ENCODE data around the gene MIOX. TPM values are rescaled to one million over a fixed set of nuclear protein-coding genes. Genes with fewer than 3 reads are reported as not detected.

Gene MIOX
- total and polyA plus RNA-seq, 9 of the 15 experiments (the other 6 are each of a cell fraction or from before 2014, with no cell fraction given), result 0.08 TPM; not detected in 8

DNA sequence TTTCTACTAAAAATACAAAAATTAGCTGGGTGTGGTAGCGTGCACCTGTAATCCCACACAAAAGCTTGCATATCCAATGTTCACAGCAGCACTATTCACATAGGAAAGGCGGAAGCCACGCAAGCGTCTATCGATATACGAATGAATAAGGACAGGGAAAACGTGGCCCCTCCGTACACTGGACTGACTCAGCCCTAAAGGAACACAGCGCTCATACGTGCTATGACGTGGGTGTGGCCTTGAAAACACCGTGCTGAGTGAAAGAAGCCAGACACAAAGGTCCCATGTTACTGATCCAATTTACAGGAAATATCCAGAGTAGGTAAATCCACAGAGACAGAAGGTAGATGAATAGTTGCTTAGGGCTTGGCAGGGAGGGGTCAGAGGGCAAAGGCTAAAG, 13.8 kb downstream of the MIOX start:
- H3K79me2 ChIP-seq (ENCODE audit: control insufficient read depth, insufficient read depth, low read length), result no peaks in the 10 kb centered on the region
- FAIRE-seq (no peak), DNase-seq (ENCODE audit: extremely low read depth in 1 of 4, low spot score in 3 of 4) (no peak), ATAC-seq (no peak)
- no peaks in the 10 kb centered on the region for H3K9me1 ChIP-seq (ENCODE audit: control insufficient read depth, insufficient read depth, low read length)
- CTCF ChIA-PET (ENCODE audit: low intra/inter-chr PET ratio), result no interaction called here
- H3K36me3 ChIP-seq (ENCODE audit: control insufficient read depth, insufficient read depth, low read length), result peaks cover 17% of the 10 kb centered on the region; the same call in 1 of the 3 replicates
- H3K9ac ChIP-seq (ENCODE audit: insufficient read depth in 1 of 2, low read depth in 2 of 2, low read length in 2 of 2), result no peak overlapping the region
- no peaks in the 10 kb centered on the region for H3K27me3 ChIP-seq (ENCODE audit: control insufficient read depth in 2 of 2, insufficient read depth in 2 of 2, low read length in 2 of 2)
- peaks cover 3 to 26% of the 10 kb centered on the region in 2 experiments; a peak in 3 of 5 replicates for H3K4me1 ChIP-seq (replicated peaks in 1 of 2; ENCODE audit: control insufficient read depth in 2 of 2, insufficient read depth in 2 of 2, low read length in 2 of 2)
- POLR2A ChIA-PET, result interaction anchor here (0.6 kb wide), 1 partner anchor 72 kb away, joined by 3 read pairs; no protein-coding TSS in a partner anchor
- WGBS (ENCODE audit: insufficient coverage, low coverage, missing lambda C conversion rate), result 87% methylated on average over 12 of the region's 12 CpGs
- no peak overlapping the region for H2AFZ ChIP-seq (ENCODE audit: low read depth, low read length)
- 0 out of 2 replicates have a peak, but pooled peaks cover 1% of the 10 kb centered on the region for H3K9me3 ChIP-seq (replicated peaks; ENCODE audit: control insufficient read depth, insufficient read depth, low read depth, low read length)
- TF ChIP-seq ILF3 (IDR thresholded peaks at IDR 0.05; ENCODE audit: borderline replicate concordance), result no peak
- TF ChIP-seq NR2C1 (IDR thresholded peaks at IDR 0.05), result peak; percentile 51
- peak; percentile 43; the same call in 1 of the 2 replicates for TF ChIP-seq NR2C1 (tag; IDR thresholded peaks at IDR 0.05)
- H3K4me2 ChIP-seq (ENCODE audit: insufficient read depth, low read length), result no peak overlapping the region
- in situ Hi-C loops (cut with MboI), result no loop called here
- intact Hi-C loops (cut with micrococcal nuclease), result no loop called here
- BruUV-seq (replicated peaks), result no TSS peak
- no peak overlapping the region for H3K4me3 ChIP-seq
- no peak overlapping the region for H3K27ac ChIP-seq (ENCODE audit: extremely low read depth, low read depth, low read length)
- H4K20me1 ChIP-seq (replicated peaks; ENCODE audit: control insufficient read depth, insufficient read depth, low read length), result no peaks in the 10 kb centered on the region

GRCh38 chr22:50502096-50502495, 15.4 kb downstream of the MIOX start:
- H3K4me3 ChIP-seq, result no peak overlapping the region
- CTCF ChIA-PET (ENCODE audit: low intra/inter-chr PET ratio), result no interaction called here
- no peak overlapping the region; a peak in 1 of 4 replicates for H3K9ac ChIP-seq (ENCODE audit: insufficient read depth in 1 of 2, low read depth in 2 of 2, low read length in 2 of 2)
- H2AFZ ChIP-seq (ENCODE audit: low read depth, low read length), result no peak overlapping the region
- DNase-seq (ENCODE audit: extremely low read depth in 1 of 4, low spot score in 3 of 4) (no peak), FAIRE-seq (no peak), ATAC-seq (no peak)
- no peak overlapping the region for H3K27ac ChIP-seq (ENCODE audit: extremely low read depth, low read depth, low read length)
- H3K4me2 ChIP-seq (ENCODE audit: insufficient read depth, low read length), result no peak overlapping the region
- H3K4me1 ChIP-seq (replicated peaks in 1 of 2; ENCODE audit: control insufficient read depth in 2 of 2, insufficient read depth in 2 of 2, low read length in 2 of 2), result peaks cover 3 to 43% of the 10 kb centered on the region in 2 experiments; a peak in 3 of 5 replicates
- no peaks in the 10 kb centered on the region for H3K9me1 ChIP-seq (ENCODE audit: control insufficient read depth, insufficient read depth, low read length)
- POLR2A ChIA-PET, result no interaction called here
- in situ Hi-C loops (cut with MboI) (no loop called here), intact Hi-C loops (cut with micrococcal nuclease) (no loop called here)
- 84% methylated on average over 5 of the region's 6 CpGs for WGBS (ENCODE audit: insufficient coverage, low coverage, missing lambda C conversion rate)
- no peaks in the 10 kb centered on the region for H4K20me1 ChIP-seq (replicated peaks; ENCODE audit: control insufficient read depth, insufficient read depth, low read length)
- H3K36me3 ChIP-seq (ENCODE audit: control insufficient read depth, insufficient read depth, low read length), result peaks cover 22% of the 10 kb centered on the region; the same call in 1 of the 3 replicates
- peaks cover 8% of the 10 kb centered on the region for H3K79me2 ChIP-seq (ENCODE audit: control insufficient read depth, insufficient read depth, low read length)
- H3K9me3 ChIP-seq (replicated peaks; ENCODE audit: control insufficient read depth, insufficient read depth, low read depth, low read length), result 0 out of 2 replicates have a peak, but pooled peaks cover 1% of the 10 kb centered on the region
- TF ChIP-seq ZBTB7A (IDR thresholded peaks at IDR 0.05; ENCODE audit: borderline replicate concordance, control insufficient read depth, low read depth, low read length) (no peak), ZC3H4 (CRISPR knock-in tag; IDR thresholded peaks at IDR 0.05; ENCODE audit: borderline replicate concordance) (no peak), IFI16 (CRISPR knock-in tag; IDR thresholded peaks at IDR 0.05) (no peak), GTF2F1 (IDR thresholded peaks at IDR 0.05; ENCODE audit: low read depth, low read length) (no peak), SIX5 (IDR thresholded peaks at IDR 0.05; ENCODE audit: borderline replicate concordance in 1 of 2, insufficient read depth in 1 of 2, low read depth in 1 of 2, low read length in 2 of 2) (no peak), GABPB2 (CRISPR knock-in tag; conservative IDR thresholded peaks at IDR 0.05) (no peak), RBM34 (IDR thresholded peaks at IDR 0.05; ENCODE audit: borderline replicate concordance, insufficient read depth, low read length) (no peak), NCOA2 (IDR thresholded peaks at IDR 0.05; ENCODE audit: partially characterized antibody in 2 of 2) (no peak), RFX5 (IDR thresholded peaks at IDR 0.05; ENCODE audit: low read depth, low read length) (no peak), CBX5 (IDR thresholded peaks at IDR 0.05; ENCODE audit: borderline replicate concordance, low read depth) (no peak)
- no TSS peak for BruUV-seq (replicated peaks)
- H3K27me3 ChIP-seq (ENCODE audit: control insufficient read depth in 2 of 2, insufficient read depth in 2 of 2, low read length in 2 of 2), result no peaks in the 10 kb centered on the region
